Activated CD4-positive, alpha-beta T cell treated with anti-CD3 and anti-CD28 coated beads for 48 hours (primary cell): ENCODE results near the gene SLC35B2.

Source experiments
- DNase-seq: peaks from one replicate; pipeline ENCODE4 v3.0.0-alpha.2; 2020

The SLC35B2 gene

GRCh38 chr6:44251576-44252524 is 5.5 kb downstream of the SLC35B2 start:
- DNase-seq: no peak

DNA sequence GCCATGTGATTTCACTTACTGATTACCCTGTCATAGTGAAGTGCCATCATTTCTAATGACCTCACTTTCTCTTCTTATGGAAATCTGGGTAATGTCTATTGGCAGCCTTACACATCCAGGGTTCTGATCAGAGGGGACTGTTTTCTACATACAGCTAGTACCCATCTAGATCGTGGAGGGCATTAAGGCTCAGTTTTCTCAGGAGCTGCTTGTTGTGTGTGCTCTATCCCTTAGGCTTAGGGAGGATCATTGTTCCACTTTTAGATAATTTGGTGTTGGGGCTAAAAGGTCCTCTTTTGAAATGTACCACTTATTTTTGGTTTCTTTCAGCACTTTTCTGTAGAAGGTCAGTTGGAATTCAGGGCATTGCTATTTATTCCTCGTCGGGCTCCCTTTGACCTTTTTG is 6.6 kb downstream of the SLC35B2 start:
- no peak for DNase-seq

DNA sequence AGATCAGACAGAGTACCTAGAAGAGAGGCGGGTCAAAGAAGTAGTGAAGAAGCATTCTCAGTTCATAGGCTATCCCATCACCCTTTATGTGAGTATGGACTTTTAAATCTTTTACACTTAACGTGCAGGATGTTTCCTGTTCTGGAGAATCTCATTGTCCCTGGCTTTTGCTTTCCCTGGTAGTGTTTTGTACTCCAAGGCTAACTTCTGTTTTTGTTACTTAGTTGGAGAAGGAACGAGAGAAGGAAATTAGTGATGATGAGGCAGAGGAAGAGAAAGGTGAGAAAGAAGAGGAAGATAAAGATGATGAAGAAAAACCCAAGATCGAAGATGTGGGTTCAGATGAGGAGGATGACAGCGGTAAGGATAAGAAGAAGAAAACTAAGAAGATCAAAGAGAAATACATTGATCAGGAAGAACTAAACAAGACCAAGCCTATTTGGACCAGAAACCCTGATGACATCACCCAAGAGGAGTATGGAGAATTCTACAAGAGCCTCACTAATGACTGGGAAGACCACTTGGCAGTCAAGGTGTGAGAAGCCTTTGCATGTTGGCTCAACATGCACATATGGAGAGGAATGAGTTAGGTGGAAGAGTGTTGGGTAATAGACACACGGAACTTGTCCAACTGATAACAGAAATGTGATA is 7.1 kb downstream of the SLC35B2 start:
- no peak for DNase-seq

DNA sequence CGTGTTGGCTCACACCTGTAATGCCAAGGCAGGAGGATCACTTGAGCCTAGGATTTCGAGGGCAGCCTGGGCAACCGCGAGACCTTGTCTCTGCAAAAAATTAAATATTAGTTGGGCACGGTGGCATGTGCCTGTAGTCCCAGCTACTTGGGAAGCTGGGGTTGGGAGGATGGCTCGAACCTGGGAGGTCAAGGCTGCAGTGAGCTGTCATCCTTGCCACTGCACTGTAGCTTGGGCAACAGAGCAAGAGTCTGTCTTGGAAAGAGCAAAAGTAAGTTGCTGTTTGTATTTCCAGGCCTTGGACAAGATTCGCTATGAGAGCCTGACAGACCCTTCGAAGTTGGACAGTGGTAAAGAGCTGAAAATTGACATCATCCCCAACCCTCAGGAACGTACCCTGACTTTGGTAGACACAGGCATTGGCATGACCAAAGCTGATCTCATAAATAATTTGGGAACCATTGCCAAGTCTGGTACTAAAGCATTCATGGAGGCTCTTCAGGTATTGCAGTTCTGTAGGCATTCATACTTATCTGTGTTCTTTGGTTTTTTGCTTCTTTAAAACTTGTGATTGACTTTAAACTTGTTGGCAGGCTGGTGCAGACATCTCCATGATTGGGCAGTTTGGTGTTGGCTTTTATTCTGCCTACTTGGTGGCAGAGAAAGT is 8.1 kb downstream of the SLC35B2 start:
- no peak for DNase-seq

GRCh38 chr6:44248579-44248978 is 8.7 kb downstream of the SLC35B2 start:
- no peak for DNase-seq

DNA sequence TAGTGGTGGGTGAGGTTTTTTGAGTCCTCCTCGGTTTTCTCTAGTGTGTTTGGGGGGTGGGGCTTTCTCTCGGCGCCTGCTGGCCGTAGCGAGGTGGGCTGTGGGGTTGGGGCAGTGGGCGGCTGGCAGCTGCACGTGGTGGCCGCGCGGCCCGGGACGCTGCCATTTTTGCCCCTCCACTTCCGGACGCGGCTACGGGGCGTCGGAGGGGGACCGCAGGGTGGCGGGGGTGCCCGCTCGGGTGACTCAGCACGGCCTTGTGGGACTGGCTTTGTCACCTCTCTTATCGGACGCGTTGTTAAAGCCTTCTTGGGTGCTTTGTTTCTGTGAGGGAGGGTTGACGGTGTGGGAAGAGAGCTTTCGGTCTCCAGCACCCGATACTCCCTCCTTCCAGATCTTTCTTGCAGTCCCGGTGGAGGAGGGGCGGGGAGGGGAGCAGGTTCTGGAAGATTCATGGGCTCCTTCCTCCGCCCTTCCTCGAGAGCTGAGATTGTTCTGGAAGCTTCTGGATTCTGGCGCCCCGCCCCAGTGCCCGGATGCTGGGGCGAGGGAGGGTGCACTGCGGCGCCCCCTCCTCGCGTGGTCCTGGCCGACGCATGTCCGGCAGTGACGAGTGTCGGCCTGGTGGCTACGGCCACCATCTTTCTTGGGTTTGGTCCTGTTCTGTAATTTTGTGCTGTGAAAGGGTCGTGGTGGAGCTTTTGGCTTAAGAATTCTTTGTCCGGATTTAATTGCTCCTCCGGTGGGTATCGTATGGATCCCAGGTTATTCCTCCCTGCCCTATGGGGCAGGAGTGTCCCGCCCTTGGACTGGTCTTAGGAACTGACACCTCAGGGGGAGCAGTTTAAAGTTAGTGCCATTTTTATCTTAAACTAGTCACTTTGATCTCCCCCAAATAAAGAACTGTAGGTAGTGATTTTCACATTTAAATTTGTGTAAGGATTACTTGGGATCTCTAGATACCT is 9.7 kb downstream of the SLC35B2 start:
- peak; percentile 90 for DNase-seq

GRCh38 chr6:44246663-44247337 is 10.5 kb downstream of the SLC35B2 start, which contains the start of gene HSP90AB1:
Gene HSP90AB1, plus strand, starts transcription at chr6:44247101. Its CDS starts 1,529 bp downstream, at chr6:44248630.
- DNase-seq: peak; percentile 97

GRCh38 chr6:44245912-44246662 is 11.2 kb downstream of the SLC35B2 start:
- peak; percentile 91 for DNase-seq

DNA sequence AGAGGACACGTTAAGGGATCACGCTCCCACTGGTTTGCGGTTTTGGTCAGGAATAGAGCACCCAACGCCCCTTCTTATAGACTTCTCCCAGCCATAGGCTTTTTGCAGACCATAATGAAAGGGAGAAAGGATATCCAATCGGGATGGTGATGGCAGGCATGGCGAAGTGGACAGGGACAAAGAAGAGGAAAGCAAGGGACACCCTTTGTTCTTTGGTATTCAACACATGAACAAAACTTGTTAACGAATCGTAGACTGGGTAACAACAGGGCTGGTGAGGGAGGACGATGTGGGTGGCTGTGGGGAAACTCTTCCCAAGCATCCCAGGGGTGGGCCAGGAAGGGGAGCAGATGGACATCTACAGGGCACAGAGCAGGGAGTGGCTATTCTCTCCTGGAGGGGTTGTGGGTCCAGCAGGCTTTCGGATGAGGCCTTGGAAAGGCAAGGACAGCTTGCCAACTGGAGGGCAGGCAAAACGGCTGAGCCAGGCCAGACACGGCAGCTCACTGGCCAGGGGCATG is 11.9 kb downstream of the SLC35B2 start:
- DNase-seq: no peak

DNA sequence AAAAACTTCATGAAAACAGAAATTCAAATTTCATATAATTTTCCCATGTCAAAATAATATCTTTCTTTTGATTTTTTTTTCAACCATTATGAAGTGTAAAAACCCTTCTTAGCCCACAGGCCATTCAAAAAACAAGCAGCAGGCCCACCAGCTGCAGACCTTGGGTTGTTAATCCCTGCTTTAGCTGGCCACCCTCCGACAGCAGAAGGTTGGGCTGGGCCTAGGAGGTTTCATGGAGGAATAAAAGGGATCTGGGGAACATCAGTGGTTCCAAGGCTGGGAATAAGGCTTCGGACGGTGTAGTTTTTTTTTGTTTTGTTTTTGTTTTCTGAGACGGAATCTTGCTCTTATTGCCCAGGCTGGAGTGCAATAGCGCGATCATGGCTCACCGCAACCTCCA is 14.0 kb downstream of the SLC35B2 start:
- DNase-seq: no peak

DNA sequence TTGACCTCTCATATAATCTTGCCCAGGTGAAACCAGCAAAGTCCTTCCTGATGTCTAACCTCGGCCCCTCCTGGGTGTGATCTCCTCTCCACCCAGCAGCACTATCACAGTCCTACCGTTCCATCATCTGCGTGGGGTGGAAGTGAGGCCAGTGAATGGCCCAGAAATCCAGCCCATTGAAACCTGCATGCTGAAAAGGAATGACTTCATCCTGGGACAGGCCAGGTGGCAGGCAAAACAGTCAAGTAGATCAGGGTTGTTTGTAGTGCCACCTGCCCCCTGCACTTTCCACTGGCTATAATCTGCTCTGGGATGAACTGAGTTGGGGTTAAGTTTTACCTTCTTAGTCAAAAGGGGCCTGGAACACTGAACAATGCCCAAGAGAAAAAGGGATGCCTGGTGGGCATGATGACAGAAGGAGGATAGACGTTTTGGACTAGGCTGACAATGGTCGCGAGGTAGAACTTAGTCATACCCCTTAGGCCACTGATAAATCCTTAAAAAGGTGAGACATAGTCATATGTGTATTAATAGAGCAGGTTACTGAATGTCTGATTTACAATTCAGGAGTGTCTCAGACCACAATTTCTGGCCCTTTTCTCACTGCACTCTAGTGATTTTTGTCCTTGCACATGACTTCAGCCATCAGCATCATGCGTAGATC is 18.5 kb downstream of the SLC35B2 start:
- DNase-seq: no peak

- peak; percentile 89 for DNase-seq
Observed at GRCh38 chr6:44237813-44238433, 19.4 kb downstream of the SLC35B2 start.

DNA sequence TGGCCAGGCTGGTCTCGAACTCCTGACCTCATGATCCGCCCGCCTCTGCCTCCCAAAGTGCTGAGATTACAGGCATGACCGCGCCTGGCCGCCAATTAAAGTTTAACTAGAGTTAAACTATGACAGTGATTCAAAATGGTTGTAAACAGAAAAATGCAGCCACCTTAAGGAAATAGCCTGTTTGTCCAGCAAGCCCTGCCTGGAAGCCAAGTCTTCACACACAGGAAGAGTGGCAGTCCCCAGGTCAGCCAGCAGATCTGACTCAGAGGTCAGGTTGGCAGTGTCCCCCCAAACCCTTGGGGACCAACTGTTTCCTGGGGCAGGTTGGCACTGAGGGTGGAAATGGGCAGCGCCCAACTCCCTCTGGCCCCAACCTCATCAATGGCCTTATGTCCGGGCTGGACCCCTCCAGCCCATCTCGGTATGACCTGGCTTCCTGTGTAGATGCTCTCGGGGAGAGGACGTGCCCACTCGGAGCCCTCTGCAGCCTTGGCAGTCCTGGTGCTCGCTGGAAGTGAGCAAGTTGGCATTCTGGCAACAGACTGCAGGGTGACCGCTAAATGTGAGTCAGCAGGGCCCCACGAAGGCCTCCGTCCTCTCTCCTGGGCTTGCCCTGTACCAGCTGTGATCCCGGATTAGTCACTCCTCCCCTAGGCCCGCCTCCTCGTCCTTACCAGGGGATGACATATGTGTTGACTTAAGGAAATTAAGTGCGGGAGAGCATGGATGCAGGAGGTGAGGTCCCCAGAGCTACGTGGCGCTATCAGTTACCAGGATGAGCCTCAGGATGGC is 20.1 kb downstream of the SLC35B2 start:
- peak; percentile 84 for DNase-seq

GRCh38 chr6:44235891-44236516 is 21.3 kb downstream of the SLC35B2 start:
- DNase-seq: no peak

DNA sequence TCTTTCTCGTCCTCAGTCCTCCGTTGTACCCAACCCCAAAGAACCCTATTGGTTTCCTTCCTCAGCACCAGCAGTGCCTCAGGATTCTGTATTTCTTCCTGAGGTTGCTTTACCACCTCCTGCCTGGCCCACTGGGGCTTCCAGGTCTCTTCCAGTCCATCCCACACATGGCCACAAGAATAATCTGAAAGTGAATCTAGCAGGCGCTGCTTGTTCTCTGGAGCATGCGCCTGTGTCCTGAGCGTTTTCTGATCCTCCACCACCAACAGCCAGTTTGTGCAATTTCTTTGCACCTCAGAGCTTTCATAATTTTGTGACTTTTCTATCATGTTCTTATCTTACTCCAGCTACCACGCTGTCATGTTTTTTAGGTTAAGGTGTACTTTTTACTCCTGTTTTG is 22.1 kb downstream of the SLC35B2 start:
- no peak for DNase-seq

DNA sequence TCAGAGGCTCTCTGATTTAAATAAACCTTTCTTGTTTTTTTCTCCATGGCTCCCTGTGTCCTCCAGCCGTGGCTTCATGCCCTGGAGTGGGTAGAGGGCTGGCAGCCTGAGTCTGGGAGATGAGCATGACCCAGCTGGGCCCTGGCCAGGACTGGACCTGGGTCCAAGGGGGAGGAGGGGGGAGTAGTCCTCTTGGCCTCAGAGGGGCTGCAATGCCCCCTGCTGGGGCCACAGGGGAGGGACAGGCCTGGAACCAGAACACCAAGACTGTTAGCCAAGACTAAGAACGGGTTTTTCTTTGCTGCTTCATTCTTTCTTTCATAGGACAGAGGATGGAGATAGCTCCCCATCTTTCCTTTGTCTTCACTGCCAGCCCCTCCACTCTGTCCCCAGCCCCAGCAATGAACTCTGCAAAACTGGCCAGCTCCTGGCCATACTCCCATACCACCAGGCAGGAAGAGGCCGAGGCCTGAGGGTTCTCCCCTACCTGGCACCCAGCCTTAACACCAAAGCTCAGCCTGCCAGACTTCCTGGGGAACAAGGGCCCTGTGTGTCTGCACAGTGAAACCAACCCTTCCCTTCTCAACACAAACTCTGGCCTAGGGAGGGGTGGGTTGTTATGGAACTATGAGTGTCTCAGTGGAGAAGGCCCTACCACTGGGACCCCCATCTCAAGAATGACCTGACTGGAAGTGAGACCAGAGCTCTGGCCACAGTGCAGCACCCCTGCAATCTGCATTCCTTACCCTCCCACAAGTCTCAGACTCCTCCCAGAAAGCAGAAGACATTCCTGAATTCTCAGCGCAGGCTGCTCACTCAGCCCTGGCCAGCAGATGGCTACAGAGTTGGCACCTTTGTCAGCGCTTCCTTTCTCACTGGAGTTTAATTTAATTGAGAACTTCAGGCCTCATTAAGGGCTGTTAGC is 23.0 kb downstream of the SLC35B2 start:
- no peak for DNase-seq

DNA sequence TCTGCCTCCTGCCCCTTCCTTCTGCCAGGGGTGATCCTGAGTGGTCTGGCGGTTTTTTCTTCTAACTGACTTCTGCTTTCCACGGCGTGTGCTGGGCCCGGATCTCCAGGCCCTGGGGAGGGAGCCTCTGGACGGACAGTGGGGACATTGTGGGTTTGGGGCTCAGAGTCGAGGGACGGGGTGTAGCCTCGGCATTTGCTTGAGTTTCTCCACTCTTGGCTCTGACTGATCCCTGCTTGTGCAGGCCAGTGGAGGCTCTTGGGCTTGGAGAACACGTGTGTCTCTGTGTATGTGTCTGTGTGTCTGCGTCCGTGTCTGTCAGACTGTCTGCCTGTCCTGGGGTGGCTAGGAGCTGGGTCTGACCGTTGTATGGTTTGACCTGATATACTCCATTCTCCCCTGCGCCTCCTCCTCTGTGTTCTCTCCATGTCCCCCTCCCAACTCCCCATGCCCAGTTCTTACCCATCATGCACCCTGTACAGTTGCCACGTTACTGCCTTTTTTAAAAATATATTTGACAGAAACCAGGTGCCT is 23.7 kb downstream of the SLC35B2 start:
- DNase-seq: no peak
